Calu3 (cell line): ENCODE measurements around the gene AKAP13. TPM values are rescaled to one million over a fixed set of nuclear protein-coding genes. Genes with fewer than 3 reads are reported as not detected.

Source experiments
- BruUV-seq: library from RNA; stranded (reverse); fragments of 400-500 nt; replicated peaks from 2 replicates; lab custom pipeline; 2021; lab: Mats Ljungman, UMichigan
- CTCF ChIA-PET: fragments of 300-600 bp; sonication (Branson Sonifier 250); formaldehyde crosslinking; loops from one replicate; lab custom pipeline; 2022; ENCODE audit warnings: antibody characterized with exemption; lab: Charles Lee
- DNase-seq: peaks from one replicate; pipeline ENCODE4 v3.0.0; 2022
- H3K27ac Mint-ChIP-seq: one replicate; pipeline ENCODE4 v1.8.0; 2022; ENCODE audit warnings: mixed read lengths; ENCODE audit not compliant: unreplicated experiment
- H3K27me3 Mint-ChIP-seq: one replicate; pipeline ENCODE4 v1.8.0; 2022; ENCODE audit warnings: mixed read lengths; ENCODE audit not compliant: unreplicated experiment
- H3K36me3 Mint-ChIP-seq: one replicate; pipeline ENCODE4 v1.8.0; 2022; ENCODE audit warnings: mild to moderate bottlenecking, moderate library complexity, mixed read lengths; ENCODE audit not compliant: insufficient read depth, unreplicated experiment
- H3K4me1 Mint-ChIP-seq: one replicate; pipeline ENCODE4 v1.8.0; 2022; ENCODE audit warnings: mild to moderate bottlenecking, low read depth, mixed read lengths; ENCODE audit not compliant: unreplicated experiment
- H3K4me3 Mint-ChIP-seq: one replicate; pipeline ENCODE4 v1.8.0; 2022; ENCODE audit warnings: mild to moderate bottlenecking, low read depth, moderate library complexity, mixed read lengths; ENCODE audit not compliant: unreplicated experiment
- H3K9me3 Mint-ChIP-seq: one replicate; pipeline ENCODE4 v1.8.0; 2022; ENCODE audit warnings: low read depth, mixed read lengths; ENCODE audit not compliant: unreplicated experiment
- intact Hi-C: fragments of 100-400 bp; cut with micrococcal nuclease; formaldehyde crosslinking; loops from one replicate; pipeline ENCODE4 v1.10.0; 2022; ENCODE audit not compliant: unreplicated experiment
- total RNA-seq: library from RNA; stranded (reverse); gene quantifications from 2 replicates; pipeline ENCODE4 v1.2.3, GENCODE V29; 2022
- TF ChIP-seq, protein P1 (sequence below): fragments of 200-600 bp; IDR thresholded peaks from one replicate; pipeline ENCODE4 v1.8.0; 2022; ENCODE audit warnings: antibody characterized with exemption; ENCODE audit not compliant: unreplicated experiment

Gene AKAP13
- total RNA-seq, 1 experiment from 2014 or later: 145 TPM

DNA sequence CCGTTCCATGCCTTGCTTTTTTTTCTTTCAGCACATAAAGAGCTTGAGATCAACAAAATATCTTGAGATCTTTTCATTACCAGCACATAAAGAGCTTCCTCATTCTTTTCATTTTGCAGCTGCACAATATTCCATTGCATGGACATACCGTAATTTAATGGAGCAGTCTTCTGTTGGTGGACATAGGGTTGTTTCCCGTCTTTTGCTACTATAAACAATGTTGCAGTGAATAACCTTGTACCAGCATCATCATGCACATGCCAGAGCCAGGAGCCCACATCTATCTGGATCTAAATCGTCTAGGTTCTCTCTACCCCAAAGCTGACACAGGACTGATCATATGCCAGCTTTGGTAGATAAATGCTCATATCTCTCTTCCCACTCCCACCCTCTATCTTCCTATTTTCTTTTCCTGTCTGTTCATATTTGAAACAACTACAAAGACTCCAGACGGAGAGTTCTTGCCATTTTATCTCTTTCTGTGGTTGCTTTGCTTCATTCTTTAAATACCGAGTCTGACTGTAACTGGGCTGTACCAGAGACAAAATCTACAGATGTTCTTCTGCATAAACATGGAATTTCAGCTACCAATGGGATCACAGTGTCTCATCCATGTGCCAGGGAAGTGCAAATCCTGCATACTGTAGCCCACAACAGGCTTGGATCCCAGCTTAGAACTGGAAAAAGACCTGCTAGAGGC lies 47.1 kb upstream of the AKAP13 start:
- Mint-ChIP-seq H3K27ac (no peak overlapping the region), H3K27me3 (no peaks in the 10 kb centered on the region), H3K4me1 (peaks cover 39% of the 10 kb centered on the region), H3K9me3 (no peaks in the 10 kb centered on the region), H3K36me3 (no peaks in the 10 kb centered on the region), H3K4me3 (no peak overlapping the region)
- BruUV-seq: no TSS peak
- intact Hi-C loops: loop anchor here (5.0 to 10.0 kb wide), 2 partner anchors 41 to 252 kb away; no protein-coding TSS in a partner anchor
- no peak for DNase-seq
- CTCF ChIA-PET: interaction anchor here (1.1 to 3.9 kb wide), 2 partner anchors 37 to 81 kb away, joined by 4 to 85 read pairs; no protein-coding TSS in a partner anchor
- TF ChIP-seq, protein P1, sequence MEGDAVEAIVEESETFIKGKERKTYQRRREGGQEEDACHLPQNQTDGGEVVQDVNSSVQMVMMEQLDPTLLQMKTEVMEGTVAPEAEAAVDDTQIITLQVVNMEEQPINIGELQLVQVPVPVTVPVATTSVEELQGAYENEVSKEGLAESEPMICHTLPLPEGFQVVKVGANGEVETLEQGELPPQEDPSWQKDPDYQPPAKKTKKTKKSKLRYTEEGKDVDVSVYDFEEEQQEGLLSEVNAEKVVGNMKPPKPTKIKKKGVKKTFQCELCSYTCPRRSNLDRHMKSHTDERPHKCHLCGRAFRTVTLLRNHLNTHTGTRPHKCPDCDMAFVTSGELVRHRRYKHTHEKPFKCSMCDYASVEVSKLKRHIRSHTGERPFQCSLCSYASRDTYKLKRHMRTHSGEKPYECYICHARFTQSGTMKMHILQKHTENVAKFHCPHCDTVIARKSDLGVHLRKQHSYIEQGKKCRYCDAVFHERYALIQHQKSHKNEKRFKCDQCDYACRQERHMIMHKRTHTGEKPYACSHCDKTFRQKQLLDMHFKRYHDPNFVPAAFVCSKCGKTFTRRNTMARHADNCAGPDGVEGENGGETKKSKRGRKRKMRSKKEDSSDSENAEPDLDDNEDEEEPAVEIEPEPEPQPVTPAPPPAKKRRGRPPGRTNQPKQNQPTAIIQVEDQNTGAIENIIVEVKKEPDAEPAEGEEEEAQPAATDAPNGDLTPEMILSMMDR: no peak

DNA sequence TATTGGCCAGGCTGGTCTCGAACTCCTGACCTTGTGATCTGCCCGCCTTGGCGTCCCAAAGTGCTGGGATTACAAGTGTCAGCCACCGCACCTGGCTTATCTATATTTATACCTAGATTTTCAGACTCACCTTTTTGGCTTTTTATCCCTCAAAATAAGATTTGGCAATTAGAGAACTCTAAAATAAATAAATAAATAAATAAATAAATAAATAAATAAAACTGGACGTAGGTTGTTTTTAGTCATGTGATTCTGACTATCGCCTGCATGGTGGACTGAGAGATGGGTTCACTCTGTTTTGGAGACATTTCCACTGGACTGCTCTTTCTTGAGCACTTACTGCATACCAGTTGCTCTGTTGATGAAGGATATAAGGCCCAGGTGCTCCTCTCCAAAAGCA lies 46.2 kb upstream of the AKAP13 start:
- no peak for DNase-seq
- no peak overlapping the region for H3K4me3 Mint-ChIP-seq
- peak overlapping the region; percentile 1 for H3K27ac Mint-ChIP-seq
- BruUV-seq: no TSS peak
- TF ChIP-seq, protein P1: no peak
- H3K9me3 Mint-ChIP-seq: no peaks in the 10 kb centered on the region
- peaks cover 36% of the 10 kb centered on the region for H3K4me1 Mint-ChIP-seq
- CTCF ChIA-PET: no interaction called here
- no peaks in the 10 kb centered on the region for H3K36me3 Mint-ChIP-seq
- H3K27me3 Mint-ChIP-seq: no peaks in the 10 kb centered on the region
- intact Hi-C loops: loop anchor here (5.0 to 10.0 kb wide), 2 partner anchors 42 to 251 kb away; no protein-coding TSS in a partner anchor

DNA sequence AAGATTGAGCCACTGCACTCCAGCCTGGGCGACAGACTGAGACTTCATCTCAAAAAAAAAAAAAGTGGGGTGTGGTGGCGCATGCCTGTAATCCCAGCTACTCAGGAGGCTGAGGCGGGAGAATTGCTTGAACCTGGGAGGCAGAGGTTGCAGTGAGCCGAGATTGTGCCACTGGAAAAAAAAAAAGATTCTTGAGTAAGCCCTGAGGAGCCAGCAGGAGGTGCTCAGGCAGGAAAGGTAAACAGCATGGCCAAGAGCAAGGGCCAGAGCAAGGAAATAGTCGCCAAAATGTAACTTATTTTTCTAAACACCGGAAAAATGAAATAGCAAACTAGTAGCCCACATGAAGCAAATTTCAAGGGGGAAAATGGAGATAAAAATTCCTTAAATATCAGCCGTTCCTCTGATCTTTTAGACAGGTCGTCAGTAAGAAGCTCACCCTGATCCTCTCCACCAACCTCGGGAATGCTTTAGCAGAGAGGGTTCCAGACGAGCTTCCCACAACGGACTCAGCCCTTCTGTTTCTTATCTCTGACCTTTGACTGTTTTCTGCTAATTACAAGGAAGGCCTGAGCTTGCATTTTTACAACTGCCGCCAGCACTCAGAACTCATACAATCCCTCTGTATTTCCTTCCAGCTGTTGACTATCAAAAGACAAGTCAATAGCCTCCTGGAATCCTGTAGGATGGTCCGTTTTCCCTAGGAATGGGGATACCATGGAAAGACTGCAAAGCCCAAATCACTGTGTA lies 45.0 kb upstream of the AKAP13 start:
- Mint-ChIP-seq H3K4me3 (no peak overlapping the region), H3K36me3 (no peaks in the 10 kb centered on the region), H3K4me1 (peaks cover 28% of the 10 kb centered on the region), H3K27me3 (no peaks in the 10 kb centered on the region), H3K9me3 (no peaks in the 10 kb centered on the region), H3K27ac (peak overlapping the region; percentile 1)
- intact Hi-C loops: loop anchor here (10.0 kb wide), 1 partner anchor 249 kb away; no protein-coding TSS in a partner anchor
- TF ChIP-seq, protein P1: no peak
- no TSS peak for BruUV-seq
- DNase-seq: no peak
- CTCF ChIA-PET: interaction anchor here (0.8 to 1.3 kb wide), 3 partner anchors 79 to 126 kb away, joined by 3 to 5 read pairs (median 3); no protein-coding TSS in a partner anchor

DNA sequence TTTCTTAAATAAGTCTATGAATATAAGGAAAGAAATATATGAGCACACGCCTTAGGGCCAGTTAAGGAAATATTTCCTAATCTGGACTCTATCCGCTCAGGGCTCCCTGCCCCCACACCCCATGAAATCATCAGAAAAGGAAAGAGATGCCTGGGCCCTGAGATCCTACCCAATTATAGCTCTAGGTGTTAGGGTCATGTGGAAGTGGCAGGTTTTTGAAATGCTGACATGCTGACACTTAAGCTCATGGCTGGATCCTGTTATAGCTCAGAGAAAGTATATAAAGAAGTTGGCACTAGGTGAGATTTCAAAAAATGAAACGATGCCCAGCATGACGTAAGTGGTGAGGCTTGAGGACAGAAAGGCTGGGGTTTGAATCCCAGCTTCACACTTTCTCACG lies 43.5 kb upstream of the AKAP13 start:
- no TSS peak for BruUV-seq
- intact Hi-C loops: loop anchor here (10.0 kb wide), 1 partner anchor 248 kb away; no protein-coding TSS in a partner anchor
- CTCF ChIA-PET: interaction anchor here (0.5 to 0.7 kb wide), 2 partner anchors 49 to 297 kb away, joined by 3 read pairs; no protein-coding TSS in a partner anchor
- Mint-ChIP-seq H3K36me3 (no peaks in the 10 kb centered on the region), H3K4me1 (peaks cover 12% of the 10 kb centered on the region), H3K9me3 (no peaks in the 10 kb centered on the region), H3K4me3 (no peak overlapping the region), H3K27me3 (no peaks in the 10 kb centered on the region), H3K27ac (no peak overlapping the region)
- TF ChIP-seq, protein P1: no peak
- no peak for DNase-seq
